K562 (cell line): ENCODE results near the gene RPL7L1. TPM values are rescaled to one million over a fixed set of nuclear protein-coding genes. Genes with fewer than 3 reads are reported as not detected.
"Not testable (repeated sequence)": the region's sequence is repeated elsewhere in the genome, so short reads cannot be mapped to it uniquely, and the experiment has no call there.

Experiments used
- ATAC-seq: fragments of 200-7000 bp; cut with Tn5 transposase; 3 replicates; pipeline ENCODE4 v1.9.1; 2020; ENCODE audit warnings: moderate library complexity
- BruUV-seq: library from RNA; stranded (reverse); fragments of 400-500 nt; replicated peaks from 2 replicates; lab custom pipeline; 2021; lab: Mats Ljungman, UMichigan
- CTCF ChIA-PET: fragments of 300-600 bp; formaldehyde crosslinking; extraction: SDS; loops from one replicate; lab custom pipeline; 2021; ENCODE audit warnings: low intra/inter-chr PET ratio; lab: Yijun Ruan, JAX
- POLR2A ChIA-PET: fragments of 300-600, 350-650 bp; sonication (Branson Sonifier 250); formaldehyde crosslinking; extraction: SDS; loops from one replicate; lab custom pipeline; 2021; ENCODE audit warnings: antibody characterized with exemption, inconsistent platforms; lab: Yijun Ruan, JAX
- DNase-seq, 4 experiments: peaks; one replicate each; pipeline versions ENCODE4 v3.0.0 to v3.0.0-alpha.2; 2011 to 2018; ENCODE audit warnings: low spot score in 3 of 4, mixed read lengths in 3 of 4; ENCODE audit errors: extremely low read depth in 1 of 4
- FAIRE-seq: peaks from 2 replicates; lab custom pipeline; 2011; peaks lifted over from hg19 to GRCh38; lab: Jason Lieb, UNC
- H2AFZ ChIP-seq: 2 replicates; pipeline ENCODE4 v1.6.0; 2011; ENCODE audit warnings: low read depth, low read length, control low read depth, inconsistent platforms
- H3K27ac ChIP-seq: fragments of 200-600 bp; 3 replicates; pipeline ENCODE4 v1.8.0; 2011; ENCODE audit warnings: low read depth, mild to moderate bottlenecking, control low read depth, inconsistent platforms, low read length, moderate library complexity, mixed read lengths; ENCODE audit errors: extremely low read depth
- H3K27me3 ChIP-seq, 2 experiments: fragments of 300-600 bp in 1 of 2; 2 replicates in 1 of 2; 3 replicates in 1 of 2; pipeline versions ENCODE4 v1.6.0 to v1.8.0; 2011; ENCODE audit warnings: inconsistent platforms in 2 of 2, low read length in 2 of 2, mild to moderate bottlenecking in 1 of 2, mixed read lengths in 1 of 2, moderate library complexity in 1 of 2; ENCODE audit not compliant: control insufficient read depth in 2 of 2, insufficient read depth in 2 of 2
- H3K36me3 ChIP-seq: fragments of 300-600 bp; 3 replicates; pipeline ENCODE4 v1.8.0; 2011; ENCODE audit warnings: mild to moderate bottlenecking, low read length, inconsistent platforms; ENCODE audit not compliant: control insufficient read depth, insufficient read depth
- H3K4me1 ChIP-seq, 2 experiments: fragments of 200-600 bp in 1 of 2; replicated peaks in 1 of 2; 2 replicates in 1 of 2; 3 replicates in 1 of 2; pipeline versions ENCODE4 v1.5.1 to v1.8.0; 2011; ENCODE audit warnings: inconsistent platforms in 2 of 2, low read length in 2 of 2, mild to moderate bottlenecking in 1 of 2, mixed read lengths in 1 of 2, moderate library complexity in 1 of 2; ENCODE audit not compliant: control insufficient read depth in 2 of 2, insufficient read depth in 2 of 2
- H3K4me2 ChIP-seq: 2 replicates; pipeline ENCODE4 v1.6.1; 2011; ENCODE audit warnings: low read length, control low read depth, inconsistent platforms, mixed read lengths; ENCODE audit not compliant: insufficient read depth
- H3K4me3 ChIP-seq: fragments of 200-600 bp; sonication (generic), shearing (Covaris generic); 2 replicates; pipeline ENCODE4 v1.5.1; 2016; ENCODE audit warnings: control low read depth, inconsistent platforms
- H3K79me2 ChIP-seq: fragments of 200-600 bp; 3 replicates; pipeline ENCODE4 v1.8.0; 2011; ENCODE audit warnings: low read length, inconsistent platforms; ENCODE audit not compliant: control insufficient read depth, insufficient read depth
- H3K9ac ChIP-seq, 2 experiments: 2 replicates each; pipeline versions ENCODE4 v1.6.0 to v1.6.1; 2011; ENCODE audit warnings: low read depth in 2 of 2, low read length in 2 of 2, control low read depth in 1 of 2, inconsistent platforms in 1 of 2, mild to moderate bottlenecking in 1 of 2, mixed read lengths in 1 of 2; ENCODE audit not compliant: insufficient read depth in 1 of 2
- H3K9me1 ChIP-seq: one replicate; pipeline ENCODE4 v1.6.0; 2011; ENCODE audit warnings: inconsistent platforms, mild to moderate bottlenecking, low read length, moderate library complexity; ENCODE audit not compliant: control insufficient read depth, insufficient read depth
- H3K9me3 ChIP-seq: replicated peaks from 2 replicates; pipeline ENCODE4 v1.5.1; 2011; ENCODE audit warnings: low read depth, low read length, inconsistent platforms; ENCODE audit not compliant: control insufficient read depth, insufficient read depth
- H4K20me1 ChIP-seq: replicated peaks from 2 replicates; pipeline ENCODE4 v1.6.1; 2011; ENCODE audit warnings: low read length, inconsistent platforms, mixed read lengths; ENCODE audit not compliant: control insufficient read depth, insufficient read depth
- BHLHE40 ChIP-seq: IDR thresholded peaks from 2 replicates; pipeline ENCODE4 v1.6.1; 2011; ENCODE audit warnings: low read length, improper control_type of control experiment
- ETS2 ChIP-seq: IDR thresholded peaks from 2 replicates; pipeline ENCODE4 v1.6.1; 2016; ENCODE audit warnings: borderline replicate concordance, missing genetic modification characterization, mild to moderate bottlenecking, moderate library complexity, missing compliant biosample characterization; ENCODE audit not compliant: poor library complexity, severe bottlenecking
- JUND ChIP-seq, 2 experiments: IDR thresholded peaks; 2 replicates in 1 of 2; 3 replicates in 1 of 2; pipeline ENCODE4 v1.6.1; 2011; ENCODE audit warnings: borderline replicate concordance in 2 of 2, low read depth in 2 of 2, low read length in 2 of 2, improper control_type of control experiment in 1 of 2, missing biosample characterization in 1 of 2, missing genetic modification characterization in 1 of 2, missing genetic modification reagents in 1 of 2
- L3MBTL2 ChIP-seq: fragments of 450-650 bp; IDR thresholded peaks from 2 replicates; pipeline ENCODE4 v1.6.1; 2016; ENCODE audit warnings: mild to moderate bottlenecking, moderate library complexity
- MAX ChIP-seq: sonication (generic); formaldehyde crosslinking; IDR thresholded peaks from 2 replicates; pipeline ENCODE4 v1.9.0; 2022; ENCODE audit warnings: mild to moderate bottlenecking, missing genetic modification reagents
- POLR2A ChIP-seq: fragments of 450-650 bp; conservative IDR thresholded peaks from 2 replicates; pipeline ENCODE4 v1.6.1; 2016
- POLR2B ChIP-seq: fragments of 450-650 bp; IDR thresholded peaks from 2 replicates; pipeline ENCODE4 v1.6.1; 2018; ENCODE audit warnings: low read depth; ENCODE audit not compliant: partially characterized antibody
- POLR2H ChIP-seq: IDR thresholded peaks from 2 replicates; pipeline ENCODE4 v1.6.1; 2016; ENCODE audit warnings: missing genetic modification characterization, low read depth, mild to moderate bottlenecking, control low read depth, missing compliant biosample characterization, moderate library complexity
- PTRF ChIP-seq: fragments of 450-650 bp; IDR thresholded peaks from 2 replicates; pipeline ENCODE4 v1.6.1; 2016; ENCODE audit warnings: mild to moderate bottlenecking, missing genetic modification characterization, missing compliant biosample characterization
- RBM14 ChIP-seq: fragments of 200-400 bp; formaldehyde crosslinking; IDR thresholded peaks from 2 replicates; pipeline ENCODE4 v1.6.1; 2018; ENCODE audit warnings: low read depth, mild to moderate bottlenecking, low read length, moderate library complexity, borderline replicate concordance; ENCODE audit not compliant: insufficient read depth
- SUPT5H ChIP-seq: fragments of 450-650 bp; IDR thresholded peaks from 2 replicates; pipeline ENCODE4 v1.6.1; 2016
- TEAD2 ChIP-seq: fragments of 450-650 bp; IDR thresholded peaks from 2 replicates; pipeline ENCODE4 v1.6.1; 2016; ENCODE audit warnings: missing genetic modification characterization, control low read depth, missing compliant biosample characterization
- ZNF184 ChIP-seq: sonication (generic); formaldehyde crosslinking; IDR thresholded peaks from 2 replicates; pipeline ENCODE4 v1.5.0; 2020; ENCODE audit warnings: missing genetic modification reagents
- ZNF224 ChIP-seq: sonication (generic); formaldehyde crosslinking; IDR thresholded peaks from 2 replicates; pipeline ENCODE4 v1.8.0; 2022; ENCODE audit warnings: mild to moderate bottlenecking, missing genetic modification reagents
- WGBS: fragments of 100-300 bp; shearing (Covaris generic); methylation state at CpG from one replicate; pipeline ENCODE4 v1.1.6; 2016; ENCODE audit warnings: low coverage, mixed read lengths; ENCODE audit not compliant: insufficient coverage; ENCODE audit errors: missing lambda C conversion rate; 5-methylcytosine and 5-hydroxymethylcytosine counted together
- in situ Hi-C: fragments of 300-500 bp; cut with MboI; formaldehyde crosslinking; loops from 4 replicates; pipeline ENCODE4 v1.15.0; 2018; ENCODE audit warnings: inconsistent platforms, mixed read lengths
- intact Hi-C: fragments of 100-400 bp; cut with micrococcal nuclease; formaldehyde crosslinking; loops from 2 replicates; pipeline ENCODE4 v1.14.2; 2022
- polyA plus RNA-seq, 8 experiments: library from polyadenylated mRNA; depleted of rRNA in 4 of 8; stranded (reverse) in 5 of 8; unstranded in 3 of 8; fragments of >200 nt; fragmentation: Nextera tagmentation in 2 of 8; fragmentation: Illumina TruSeq in 1 of 8; extraction: Ambion mirVana in 2 of 8; extraction: Trizol in 1 of 8; gene quantifications; 2 replicates each; pipeline versions ENCODE4 v1.2.1 to v1.2.3, GENCODE V29; 2011 to 2014; ENCODE audit warnings: inconsistent platforms in 1 of 8, missing spikeins in 1 of 8
- total RNA-seq, 7 experiments: library from RNA; depleted of rRNA in 6 of 7; stranded (reverse); fragments of >200 nt in 6 of 7; fragmentation: Illumina TruSeq in 2 of 7; extraction: Trizol in 2 of 7; gene quantifications; 2 replicates each; pipeline versions ENCODE4 v1.2.1 to v1.2.3, GENCODE V29; 2011 to 2021; ENCODE audit warnings: low replicate concordance in 1 of 7

The RPL7L1 gene
- total and polyA plus RNA-seq, 9 of the 15 experiments (the other 6 are each of a cell fraction or from before 2014, with no cell fraction given), result 129 to 259 (median 164) TPM

DNA sequence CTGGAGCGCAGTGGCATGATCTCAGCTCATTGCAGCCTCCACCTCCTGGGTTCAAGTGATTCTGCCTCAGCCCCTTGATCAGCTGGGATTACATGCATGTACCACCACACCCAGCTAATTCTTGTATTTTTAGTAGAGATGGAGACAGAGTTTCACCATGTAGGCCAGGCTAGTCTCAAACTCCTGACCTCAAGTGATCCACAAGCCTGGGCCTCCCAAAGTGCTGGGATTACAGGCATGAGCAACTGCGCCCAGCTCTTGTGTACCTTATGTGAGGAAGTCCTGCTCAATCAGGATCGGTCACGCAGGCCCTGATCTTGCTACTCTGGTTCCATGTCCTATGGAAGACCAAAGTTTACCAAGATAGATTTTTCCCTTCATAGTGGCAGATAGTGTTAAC, 8.8 kb downstream of the RPL7L1 start:
- CTCF ChIA-PET, H3K27ac ChIP-seq, FAIRE-seq: not testable (repeated sequence)

DNA sequence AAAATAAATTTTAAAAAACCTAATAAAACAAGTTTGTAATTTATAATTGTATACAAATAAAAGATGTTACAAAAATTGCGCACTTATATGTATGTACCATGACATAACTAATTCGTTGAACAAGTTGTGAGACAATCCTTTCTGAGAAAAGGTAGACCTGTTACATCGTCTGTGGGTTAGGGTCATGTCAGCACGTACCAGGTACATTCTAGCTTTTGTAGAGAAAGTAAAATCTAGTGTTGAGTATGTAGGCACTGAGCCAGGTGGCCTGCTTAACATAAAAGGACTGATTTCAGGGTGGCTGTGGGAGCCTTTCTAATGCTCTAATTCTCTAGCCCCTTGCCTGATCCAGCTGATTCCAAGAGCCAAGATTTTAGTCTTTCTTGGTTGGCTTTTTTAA, 10.4 kb downstream of the RPL7L1 start:
- no peaks in the 10 kb centered on the region for H3K9me1 ChIP-seq
- H3K36me3 ChIP-seq, result peaks cover 42% of the 10 kb centered on the region
- peak in 1 of 4 experiments; percentile 8 for DNase-seq
- no peak overlapping the region for H3K4me2 ChIP-seq
- FAIRE-seq, result no peak
- H4K20me1 ChIP-seq, result no peaks in the 10 kb centered on the region; the same call in 1 of the 2 replicates
- WGBS, result 92% methylated on average over 4 of the region's 4 CpGs
- no peaks in the 10 kb centered on the region for H3K27me3 ChIP-seq
- BruUV-seq, result no TSS peak
- H2AFZ ChIP-seq, result no peak overlapping the region
- in situ Hi-C loops (no loop called here), intact Hi-C loops (no loop called here)
- peak; percentile 25 for ATAC-seq
- CTCF ChIA-PET, result no interaction called here
- no peak overlapping the region for H3K9ac ChIP-seq
- H3K9me3 ChIP-seq, result 0 out of 2 replicates have a peak, but pooled peaks cover 3% of the 10 kb centered on the region
- peaks cover under 1% of the 10 kb centered on the region; the same call in 1 of the 3 replicates for H3K79me2 ChIP-seq
- H3K4me3 ChIP-seq, result no peak overlapping the region
- POLR2A ChIA-PET, result interaction anchor here (1.0 to 4.0 kb wide), 3 partner anchors 9 to 144 kb away, joined by 3 to 34 read pairs (median 3); partner anchors contain the start of genes RPL7L1 and TBCC
- H3K4me1 ChIP-seq, result peaks cover 15 to 20% of the 10 kb centered on the region in 2 experiments
- no peak overlapping the region for H3K27ac ChIP-seq
- TF ChIP-seq ZNF224 (CRISPR knock-in tag) (no peak), BHLHE40 (no peak), POLR2H (tag) (peak; percentile 38; the same call in 1 of the 2 replicates), ZNF184 (CRISPR knock-in tag) (no peak), ETS2 (no peak), PTRF (tag) (no peak), RBM14 (no peak), POLR2A (peak; percentile 9; the same call in 1 of the 2 replicates), MAX (CRISPR knock-in tag) (no peak), L3MBTL2 (no peak), TEAD2 (no peak), JUND (IDR thresholded peaks at IDR 0.05; ENCODE audit: borderline replicate concordance, low read depth, low read length) (no peak), JUND (tag; IDR thresholded peaks at IDR 0.05; ENCODE audit: borderline replicate concordance, low read depth, low read length) (no peak)

More for the DNA sequence above, 8.8 kb downstream of the RPL7L1 start:
- H3K27me3 ChIP-seq, H4K20me1 ChIP-seq, H3K9ac ChIP-seq, H3K9me1 ChIP-seq, BruUV-seq, H3K4me2 ChIP-seq, in situ Hi-C loops, intact Hi-C loops, H3K9me3 ChIP-seq, DNase-seq, H2AFZ ChIP-seq, H3K4me3 ChIP-seq: not testable (repeated sequence)
- TF ChIP-seq POLR2B, result peak; percentile 63
- TF ChIP-seq SUPT5H, result peak; percentile 76
- TF ChIP-seq POLR2A, result peak; percentile 66
- H3K4me1 ChIP-seq, result peaks cover 5 to 14% of the 10 kb centered on the region in 2 experiments
- peaks cover 16% of the 10 kb centered on the region for H3K79me2 ChIP-seq
- peaks cover 58% of the 10 kb centered on the region for H3K36me3 ChIP-seq
- POLR2A ChIA-PET, result interaction anchor here (0.7 to 1.1 kb wide), 3 partner anchors 9 to 143 kb away, joined by 3 read pairs; partner anchors contain the start of genes RPL7L1 and TBCC
- 100% methylated on average over 4 of the region's 4 CpGs for WGBS
- ATAC-seq, result peak; percentile 5; the same call in 2 of the 3 replicates
